ENCODE measurements around the gene ECHDC1. TPM values are rescaled to one million over a fixed set of nuclear protein-coding genes. Genes with fewer than 3 reads are reported as not detected.

Gene ECHDC1
- total and polyA plus RNA-seq, 2 of the 4 experiments (the other 2 are of a cell fraction), result 33.1 to 40.3 TPM

DNA sequence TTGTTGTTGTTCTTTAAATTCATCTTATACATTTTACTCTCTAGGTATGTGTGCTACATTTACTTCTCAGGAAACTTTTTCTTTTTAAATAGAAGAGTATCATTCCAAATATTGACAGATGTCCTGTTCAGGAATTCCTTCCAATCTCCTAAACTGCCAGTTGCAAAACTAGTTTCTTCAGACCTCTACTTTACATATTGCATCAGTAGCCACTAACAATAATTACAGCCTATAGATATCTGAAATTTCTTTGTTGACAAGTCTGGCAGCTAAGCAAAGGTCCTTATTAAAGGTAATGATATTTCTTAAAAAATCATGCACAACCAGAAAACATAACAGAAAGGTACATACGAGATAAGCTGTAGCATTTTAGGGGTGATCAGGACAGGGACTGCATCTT lies 4.5 kb downstream of the ECHDC1 start:
- dilution Hi-C loops (cut with HindIII; ENCODE audit: low sequenced_read_pairs, unreplicated experiment), result no loop called here
- H3K56ac ChIP-seq (ENCODE audit: extremely low read depth, insufficient read depth, low read length), result no peak overlapping the region
- no peak overlapping the region for H3K4me2 ChIP-seq (ENCODE audit: low read depth, low read length)
- no peak overlapping the region for H4K5ac ChIP-seq (ENCODE audit: low read depth, low read length)
- H3K4me3 ChIP-seq (ENCODE audit: insufficient read depth, low read depth, low read length), result no peak overlapping the region
- no TSS peak for BruUV-seq (replicated peaks)
- DNase-seq, result no peak
- ATAC-seq (ENCODE audit: low read depth), result no peak
- no peak overlapping the region for H3K23ac ChIP-seq (ENCODE audit: low read depth, low read length)
- H2BK20ac ChIP-seq (ENCODE audit: low read depth, low read length), result no peak overlapping the region
- no peak overlapping the region for H2AK9ac ChIP-seq (replicated peaks; ENCODE audit: low read depth, low read length, poor library complexity)
- peaks cover 14 to 44% of the 10 kb centered on the region in 2 experiments for H3K79me1 ChIP-seq (ENCODE audit: low read depth in 1 of 2, low read length in 2 of 2)
- no peak overlapping the region for H3K18ac ChIP-seq (ENCODE audit: low read depth, low read length)
- H4K91ac ChIP-seq (ENCODE audit: insufficient read depth, low read depth, low read length), result no peak overlapping the region
- H3K4ac ChIP-seq (ENCODE audit: low read depth, low read length), result no peak overlapping the region
- no peaks in the 10 kb centered on the region for H3K36me3 ChIP-seq (ENCODE audit: control insufficient read depth, insufficient read depth, low read length)
- no peak overlapping the region for H2AK5ac ChIP-seq (ENCODE audit: low read depth, low read length)
- no peak overlapping the region for H3K27ac ChIP-seq (ENCODE audit: insufficient read depth, low read length)
- no CpG with 5 or more reads among the region's 1 CpG for whole genome bisulfite sequencing, 2 experiments (ENCODE audit: extremely low coverage in 2 of 2, insufficient read length in 1 of 2)
- no peak overlapping the region for H3K14ac ChIP-seq (replicated peaks; ENCODE audit: low read depth, low read length)
- intact Hi-C loops (cut with micrococcal nuclease), result no loop called here
- H3K27me3 ChIP-seq (ENCODE audit: control insufficient read depth, insufficient read depth, low read length), result no peaks in the 10 kb centered on the region
- H2BK15ac ChIP-seq (ENCODE audit: low read depth, low read length), result no peak overlapping the region
- no peak for TF ChIP-seq FOS (IDR thresholded peaks at IDR 0.05; ENCODE audit: low read depth, low read length)
- TF ChIP-seq, protein P1, sequence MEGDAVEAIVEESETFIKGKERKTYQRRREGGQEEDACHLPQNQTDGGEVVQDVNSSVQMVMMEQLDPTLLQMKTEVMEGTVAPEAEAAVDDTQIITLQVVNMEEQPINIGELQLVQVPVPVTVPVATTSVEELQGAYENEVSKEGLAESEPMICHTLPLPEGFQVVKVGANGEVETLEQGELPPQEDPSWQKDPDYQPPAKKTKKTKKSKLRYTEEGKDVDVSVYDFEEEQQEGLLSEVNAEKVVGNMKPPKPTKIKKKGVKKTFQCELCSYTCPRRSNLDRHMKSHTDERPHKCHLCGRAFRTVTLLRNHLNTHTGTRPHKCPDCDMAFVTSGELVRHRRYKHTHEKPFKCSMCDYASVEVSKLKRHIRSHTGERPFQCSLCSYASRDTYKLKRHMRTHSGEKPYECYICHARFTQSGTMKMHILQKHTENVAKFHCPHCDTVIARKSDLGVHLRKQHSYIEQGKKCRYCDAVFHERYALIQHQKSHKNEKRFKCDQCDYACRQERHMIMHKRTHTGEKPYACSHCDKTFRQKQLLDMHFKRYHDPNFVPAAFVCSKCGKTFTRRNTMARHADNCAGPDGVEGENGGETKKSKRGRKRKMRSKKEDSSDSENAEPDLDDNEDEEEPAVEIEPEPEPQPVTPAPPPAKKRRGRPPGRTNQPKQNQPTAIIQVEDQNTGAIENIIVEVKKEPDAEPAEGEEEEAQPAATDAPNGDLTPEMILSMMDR (conservative IDR thresholded peaks at IDR 0.05; ENCODE audit: low read depth, low read length), result no peak
- no peak for TF ChIP-seq RCOR1 (IDR thresholded peaks at IDR 0.05; ENCODE audit: insufficient replicate concordance, low read length)
- TF ChIP-seq, protein P2, sequence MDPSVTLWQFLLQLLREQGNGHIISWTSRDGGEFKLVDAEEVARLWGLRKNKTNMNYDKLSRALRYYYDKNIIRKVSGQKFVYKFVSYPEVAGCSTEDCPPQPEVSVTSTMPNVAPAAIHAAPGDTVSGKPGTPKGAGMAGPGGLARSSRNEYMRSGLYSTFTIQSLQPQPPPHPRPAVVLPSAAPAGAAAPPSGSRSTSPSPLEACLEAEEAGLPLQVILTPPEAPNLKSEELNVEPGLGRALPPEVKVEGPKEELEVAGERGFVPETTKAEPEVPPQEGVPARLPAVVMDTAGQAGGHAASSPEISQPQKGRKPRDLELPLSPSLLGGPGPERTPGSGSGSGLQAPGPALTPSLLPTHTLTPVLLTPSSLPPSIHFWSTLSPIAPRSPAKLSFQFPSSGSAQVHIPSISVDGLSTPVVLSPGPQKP (IDR thresholded peaks at IDR 0.05; ENCODE audit: borderline replicate concordance, low read depth, low read length), result no peak
- no peak for TF ChIP-seq RAD21 (IDR thresholded peaks at IDR 0.05; ENCODE audit: low read length)
- TF ChIP-seq SMC3 (IDR thresholded peaks at IDR 0.05; ENCODE audit: low read depth, low read length), result no peak
- TF ChIP-seq, protein P3, sequence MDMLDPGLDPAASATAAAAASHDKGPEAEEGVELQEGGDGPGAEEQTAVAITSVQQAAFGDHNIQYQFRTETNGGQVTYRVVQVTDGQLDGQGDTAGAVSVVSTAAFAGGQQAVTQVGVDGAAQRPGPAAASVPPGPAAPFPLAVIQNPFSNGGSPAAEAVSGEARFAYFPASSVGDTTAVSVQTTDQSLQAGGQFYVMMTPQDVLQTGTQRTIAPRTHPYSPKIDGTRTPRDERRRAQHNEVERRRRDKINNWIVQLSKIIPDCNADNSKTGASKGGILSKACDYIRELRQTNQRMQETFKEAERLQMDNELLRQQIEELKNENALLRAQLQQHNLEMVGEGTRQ (IDR thresholded peaks at IDR 0.05; ENCODE audit: low read depth, low read length), result no peak
- no peak for TF ChIP-seq BHLHE40 (IDR thresholded peaks at IDR 0.05; ENCODE audit: low read depth, low read length)
- TF ChIP-seq NFE2L2 (IDR thresholded peaks at IDR 0.05; ENCODE audit: low read depth, low read length), result no peak
- TF ChIP-seq CEBPB (IDR thresholded peaks at IDR 0.05; ENCODE audit: low read depth, low read length), result no peak
- no peak for TF ChIP-seq CHD1 (IDR thresholded peaks at IDR 0.05; ENCODE audit: low read depth, low read length)
- no peak for TF ChIP-seq MAFK (IDR thresholded peaks at IDR 0.05; ENCODE audit: low read depth, low read length)
- POLR2A ChIA-PET (ENCODE audit: unreplicated experiment), result no interaction called here
- H3K9ac ChIP-seq (ENCODE audit: low read depth, low read length), result no peak overlapping the region
- CTCF ChIA-PET, result no interaction called here
- H2AFZ ChIP-seq (replicated peaks; ENCODE audit: low read length, poor library complexity), result no peak overlapping the region
- peaks cover 3% of the 10 kb centered on the region; the same call in 1 of the 2 replicates for H3K9me1 ChIP-seq (ENCODE audit: insufficient read depth, low read length)
- peaks cover 16% of the 10 kb centered on the region; the same call in 1 of the 2 replicates for H4K20me1 ChIP-seq (ENCODE audit: insufficient read depth, low read length)
- H2BK120ac ChIP-seq (ENCODE audit: low read depth, low read length), result no peak overlapping the region
- no peak overlapping the region for H4K8ac ChIP-seq (ENCODE audit: low read depth in 2 of 2, low read length in 2 of 2)
- H2BK5ac ChIP-seq (ENCODE audit: low read depth, low read length, poor library complexity, severe bottlenecking), result no peak overlapping the region
- in situ Hi-C loops (cut with MboI; ENCODE audit: low sequenced_read_pairs), result no loop called here
- H3K9me3 ChIP-seq (ENCODE audit: control insufficient read depth, insufficient read depth, low read length), result no peaks in the 10 kb centered on the region
- H3K4me1 ChIP-seq (ENCODE audit: control insufficient read depth, insufficient read depth, low read length), result peaks cover 6% of the 10 kb centered on the region

Measured in IMR-90 (cell line).